Kidney (tissue), 2 donors: Measurements from ENCODE around the gene B4GAT1. TPM values are rescaled to one million over a fixed set of nuclear protein-coding genes. Genes with fewer than 3 reads are reported as not detected.

ENCODE experiments used
- polyA plus RNA-seq: library from polyadenylated mRNA; stranded (reverse); fragments of 350-450 nt; fragmentation: Illumina TruSeq; extraction: RNeasy Lipid Tissue Mini Kit (QIAGEN cat#74804); gene quantifications from one replicate; pipeline ENCODE4 v1.2.3, GENCODE V29; 2014; ENCODE audit warnings: low read depth, low replicate concordance; ENCODE audit not compliant: insufficient read depth
- total RNA-seq: library from RNA; stranded (reverse); fragmentation: NEBNext Ultra II Directional; extraction: Animal tissue kit (Norgen Biotek cat#: 25700); gene quantifications from one replicate; pipeline ENCODE4 v1.2.1, GENCODE V29; 2021
- donor health status: DM: yes; HTN: yes; CAD: no.

The B4GAT1 gene
- total and polyA plus RNA-seq, 2 donors from 2014 or later, result 21.7 to 59.9 TPM

Other genes starting within 250 kb of the B4GAT1 start
- gene KLC2, start 89.9 kb downstream of the B4GAT1 start, total RNA-seq, result 30.6 TPM
- 16.2 TPM for gene KLC2, start 89.9 kb downstream of the B4GAT1 start, polyA plus RNA-seq
- 153 TPM for gene RAB1B, start 79.0 kb downstream of the B4GAT1 start, total RNA-seq
- 197 TPM for gene RAB1B, start 79.0 kb downstream of the B4GAT1 start, polyA plus RNA-seq
- 0.63 TPM for gene CNIH2, start 69.5 kb downstream of the B4GAT1 start, total RNA-seq
- not detected for gene CNIH2, start 69.5 kb downstream of the B4GAT1 start, polyA plus RNA-seq
- gene YIF1A, start 58.5 kb downstream of the B4GAT1 start, total RNA-seq, result 92.1 TPM
- 115 TPM for gene YIF1A, start 58.5 kb downstream of the B4GAT1 start, polyA plus RNA-seq
- 0.19 TPM for gene TMEM151A, start 55.7 kb downstream of the B4GAT1 start, total RNA-seq
- not detected for gene TMEM151A, start 55.7 kb downstream of the B4GAT1 start, polyA plus RNA-seq
- gene CD248, start 30.6 kb downstream of the B4GAT1 start, total RNA-seq, result 22.9 TPM
- gene CD248, start 30.6 kb downstream of the B4GAT1 start, polyA plus RNA-seq, result 14.8 TPM
- 9.2 TPM for gene RIN1, start 11.2 kb downstream of the B4GAT1 start, total RNA-seq
- gene RIN1, start 11.2 kb downstream of the B4GAT1 start, polyA plus RNA-seq, result 2.3 TPM
- 32.8 TPM for gene BRMS1, start 2.5 kb downstream of the B4GAT1 start, total RNA-seq
- 69.7 TPM for gene BRMS1, start 2.5 kb downstream of the B4GAT1 start, polyA plus RNA-seq
- 10.4 TPM for gene SLC29A2, start 24.1 kb upstream of the B4GAT1 start, total RNA-seq
- 17.5 TPM for gene SLC29A2, start 24.1 kb upstream of the B4GAT1 start, polyA plus RNA-seq
- 0.19 TPM for gene NPAS4, start 73.4 kb upstream of the B4GAT1 start, total RNA-seq
- gene NPAS4, start 73.4 kb upstream of the B4GAT1 start, polyA plus RNA-seq, result not detected
- gene MRPL11, start 91.2 kb upstream of the B4GAT1 start, total RNA-seq, result 34.1 TPM
- 97.3 TPM for gene MRPL11, start 91.2 kb upstream of the B4GAT1 start, polyA plus RNA-seq
- 8.1 TPM for gene PELI3, start 119.3 kb upstream of the B4GAT1 start, total RNA-seq
- 9.1 TPM for gene PELI3, start 119.3 kb upstream of the B4GAT1 start, polyA plus RNA-seq
- 41.7 TPM for gene DPP3, start 132.8 kb upstream of the B4GAT1 start, total RNA-seq
- 32.9 TPM for gene DPP3, start 132.8 kb upstream of the B4GAT1 start, polyA plus RNA-seq
- gene BBS1, start 163.0 kb upstream of the B4GAT1 start, total RNA-seq, result 85.4 TPM
- gene BBS1, start 163.0 kb upstream of the B4GAT1 start, polyA plus RNA-seq, result 30.1 TPM
- 18.7 TPM for gene ZDHHC24, start 198.4 kb upstream of the B4GAT1 start, total RNA-seq
- gene ZDHHC24, start 198.4 kb upstream of the B4GAT1 start, polyA plus RNA-seq, result 13.2 TPM
- gene ACTN3, start 199.3 kb upstream of the B4GAT1 start, total RNA-seq, result 0.16 TPM
- gene ACTN3, start 199.3 kb upstream of the B4GAT1 start, polyA plus RNA-seq, result not detected
- gene CTSF, start 221.0 kb upstream of the B4GAT1 start, total RNA-seq, result 58.0 TPM
- 80.4 TPM for gene CTSF, start 221.0 kb upstream of the B4GAT1 start, polyA plus RNA-seq
- 1.0 TPM for gene CCDC87, start 245.4 kb upstream of the B4GAT1 start, total RNA-seq
- 0.13 TPM for gene CCDC87, start 245.4 kb upstream of the B4GAT1 start, polyA plus RNA-seq
- 40.7 TPM for gene CCS, start 245.6 kb upstream of the B4GAT1 start, total RNA-seq
- 78.7 TPM for gene CCS, start 245.6 kb upstream of the B4GAT1 start, polyA plus RNA-seq